ENCODE measurements around the gene ZBTB1. TPM values are rescaled to one million over a fixed set of nuclear protein-coding genes. Genes with fewer than 3 reads are reported as not detected.

Gene ZBTB1
- total RNA-seq, 1 experiment from 2014 or later: 37.8 TPM

- Histone ChIP-seq H3K14ac (ENCODE audit: insufficient read depth, low read length) (no peak overlapping the region), H3K9ac (ENCODE audit: extremely low read depth, insufficient read length, low read length) (no peak overlapping the region), H2BK12ac (ENCODE audit: insufficient read length, low read depth, low read length) (no peak overlapping the region), H4K20me1 (ENCODE audit: control insufficient read depth, insufficient read depth, insufficient read length) (no peaks in the 10 kb centered on the region), H3K4me1 (ENCODE audit: insufficient read depth, low read length) (no peaks in the 10 kb centered on the region; the same call in 1 of the 2 replicates), H3T11ph (ENCODE audit: low read length) (no peak overlapping the region), H3K27ac (ENCODE audit: insufficient read length, low read depth, low read length) (no peak overlapping the region), H2AFZ (ENCODE audit: low read length) (no peak overlapping the region), H4K8ac (replicated peaks; ENCODE audit: insufficient read length, low read depth, low read length) (no peak overlapping the region), H4K91ac (ENCODE audit: insufficient read length, low read depth, low read length) (no peak overlapping the region), H3K23me2 (ENCODE audit: insufficient read length, low read depth, low read length, poor library complexity, severe bottlenecking) (no peaks in the 10 kb centered on the region), H3K4me2 (ENCODE audit: insufficient read depth, insufficient read length, low read length) (no peak overlapping the region), H2AK5ac (ENCODE audit: insufficient read length, low read length) (no peak overlapping the region), H2BK120ac (ENCODE audit: low read depth, low read length, poor library complexity, severe bottlenecking) (no peak overlapping the region), H2BK20ac (ENCODE audit: low read depth, low read length, poor library complexity, severe bottlenecking) (no peak overlapping the region), H2BK15ac (ENCODE audit: low read depth, low read length) (no peak overlapping the region), H3K18ac (ENCODE audit: insufficient read length, low read depth, low read length) (no peak overlapping the region), H3K9me3 (ENCODE audit: control insufficient read depth, low read depth, low read length) (no peaks in the 10 kb centered on the region), H3K4ac (ENCODE audit: low read depth, low read length) (no peak overlapping the region), H3K23ac (ENCODE audit: insufficient read length, low read depth, low read length) (no peak overlapping the region), H4K5ac (ENCODE audit: insufficient read length, low read depth, low read length) (no peak overlapping the region), H2BK5ac (ENCODE audit: insufficient read length, low read length) (no peak overlapping the region), H3K56ac (ENCODE audit: insufficient read length, low read depth, low read length) (no peak overlapping the region), H3K27me3 (ENCODE audit: insufficient read depth, low read length) (no peaks in the 10 kb centered on the region), H3K79me1 (ENCODE audit: insufficient read depth, low read depth, low read length, poor library complexity, severe bottlenecking) (no peaks in the 10 kb centered on the region), H3K79me2 (ENCODE audit: insufficient read depth, low read length) (peaks cover 32% of the 10 kb centered on the region; the same call in 1 of the 2 replicates)
- Mint-ChIP-seq H3K4me3 (no peak overlapping the region; a peak in 1 of 5 replicates), H3K36me3 (ENCODE audit: insufficient read depth in 1 of 3, low read depth in 3 of 3) (no peaks in the 10 kb centered on the region), H3K27me3 (ENCODE audit: low read depth) (no peaks in the 10 kb centered on the region), H3K4me1 (peaks cover 42 to 43% of the 10 kb centered on the region in 2 experiments), H3K27ac (no peak overlapping the region), H3K9me3 (no peaks in the 10 kb centered on the region)
- WGBS (ENCODE audit: extremely low coverage, insufficient read length, low lambda C conversion rate): no CpG with 5 or more reads among the region's 4 CpGs
- DNase-seq: peak; percentile 39
- peak; percentile 94 for TF ChIP-seq CTCF (conservative IDR thresholded peaks at IDR 0.05)
These were observed 6.5 kb downstream of the ZBTB1 start for GRCh38 chr14:64510825-64511671.
